Neural cell (in vitro differentiated cells): ENCODE data around the gene DPF3.

ENCODE experiments used
- CTCF ChIP-seq: fragments of 450-650 bp; IDR thresholded peaks from 2 replicates; pipeline ENCODE4 v1.5.1; 2014; ENCODE audit warnings: antibody characterized with exemption, mild to moderate bottlenecking, moderate library complexity; ENCODE audit not compliant: poor library complexity, severe bottlenecking
- EP300 ChIP-seq: fragments of 450-650 bp; conservative IDR thresholded peaks from 2 replicates; pipeline ENCODE4 v1.6.1; 2014; ENCODE audit warnings: antibody characterized with exemption, mild to moderate bottlenecking, moderate library complexity; ENCODE audit not compliant: poor library complexity, severe bottlenecking
- POLR2AphosphoS5 ChIP-seq: IDR thresholded peaks from 2 replicates; pipeline ENCODE4 v1.6.1; 2012
- TAF1 ChIP-seq: IDR thresholded peaks from 2 replicates; pipeline ENCODE4 v1.6.1; 2012; ENCODE audit warnings: low read depth

- no peak for TF ChIP-seq CTCF
- no peak for TF ChIP-seq TAF1
- no peak for TF ChIP-seq EP300
- TF ChIP-seq POLR2AphosphoS5, result no peak
Observed at GRCh38 chr14:72574715-72575114, 319.2 kb downstream of the DPF3 start.
